ENCODE measurements around the gene QRSL1. TPM values are rescaled to one million over a fixed set of nuclear protein-coding genes. Genes with fewer than 3 reads are reported as not detected.

QRSL1 gene
- total RNA-seq, 1 donor from 2014 or later, result 10.9 TPM

DNA sequence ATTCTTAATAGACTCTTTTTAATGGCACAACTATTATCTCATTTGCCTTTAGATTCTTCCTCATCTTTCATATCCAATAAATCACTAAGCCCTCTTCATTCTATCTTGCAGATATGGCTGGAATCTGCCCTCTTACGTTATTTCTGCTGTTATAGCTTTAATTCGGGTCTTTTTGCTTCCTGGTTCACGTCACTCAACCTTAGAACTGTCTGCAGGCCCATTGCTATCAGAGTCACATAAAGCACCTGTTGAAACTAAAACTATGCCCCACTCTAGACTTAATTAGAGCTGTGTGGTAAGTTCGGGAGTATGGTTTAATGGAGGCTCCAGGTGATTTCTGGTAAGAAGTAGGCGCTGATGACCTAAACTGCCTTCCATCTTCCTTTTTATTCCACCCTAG lies 988 bp downstream of the QRSL1 start:
- no peaks in the 10 kb centered on the region for H3K36me3 Mint-ChIP-seq (ENCODE audit: low read depth, unreplicated experiment)
- H3K4me3 Mint-ChIP-seq (ENCODE audit: unreplicated experiment), result peak overlapping the region; percentile 97
- peak overlapping the region; percentile 81 for H3K27ac Mint-ChIP-seq (ENCODE audit: unreplicated experiment)
- H3K4me1 Mint-ChIP-seq (ENCODE audit: unreplicated experiment), result peaks cover 10% of the 10 kb centered on the region
- TF ChIP-seq, protein P1, sequence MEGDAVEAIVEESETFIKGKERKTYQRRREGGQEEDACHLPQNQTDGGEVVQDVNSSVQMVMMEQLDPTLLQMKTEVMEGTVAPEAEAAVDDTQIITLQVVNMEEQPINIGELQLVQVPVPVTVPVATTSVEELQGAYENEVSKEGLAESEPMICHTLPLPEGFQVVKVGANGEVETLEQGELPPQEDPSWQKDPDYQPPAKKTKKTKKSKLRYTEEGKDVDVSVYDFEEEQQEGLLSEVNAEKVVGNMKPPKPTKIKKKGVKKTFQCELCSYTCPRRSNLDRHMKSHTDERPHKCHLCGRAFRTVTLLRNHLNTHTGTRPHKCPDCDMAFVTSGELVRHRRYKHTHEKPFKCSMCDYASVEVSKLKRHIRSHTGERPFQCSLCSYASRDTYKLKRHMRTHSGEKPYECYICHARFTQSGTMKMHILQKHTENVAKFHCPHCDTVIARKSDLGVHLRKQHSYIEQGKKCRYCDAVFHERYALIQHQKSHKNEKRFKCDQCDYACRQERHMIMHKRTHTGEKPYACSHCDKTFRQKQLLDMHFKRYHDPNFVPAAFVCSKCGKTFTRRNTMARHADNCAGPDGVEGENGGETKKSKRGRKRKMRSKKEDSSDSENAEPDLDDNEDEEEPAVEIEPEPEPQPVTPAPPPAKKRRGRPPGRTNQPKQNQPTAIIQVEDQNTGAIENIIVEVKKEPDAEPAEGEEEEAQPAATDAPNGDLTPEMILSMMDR (IDR thresholded peaks at IDR 0.05; ENCODE audit: unreplicated experiment), result no peak
- H3K9me3 Mint-ChIP-seq (ENCODE audit: unreplicated experiment), result no peaks in the 10 kb centered on the region
- no peaks in the 10 kb centered on the region for H3K27me3 Mint-ChIP-seq (ENCODE audit: unreplicated experiment)
- no peak for DNase-seq (ENCODE audit: low spot score)

DNA sequence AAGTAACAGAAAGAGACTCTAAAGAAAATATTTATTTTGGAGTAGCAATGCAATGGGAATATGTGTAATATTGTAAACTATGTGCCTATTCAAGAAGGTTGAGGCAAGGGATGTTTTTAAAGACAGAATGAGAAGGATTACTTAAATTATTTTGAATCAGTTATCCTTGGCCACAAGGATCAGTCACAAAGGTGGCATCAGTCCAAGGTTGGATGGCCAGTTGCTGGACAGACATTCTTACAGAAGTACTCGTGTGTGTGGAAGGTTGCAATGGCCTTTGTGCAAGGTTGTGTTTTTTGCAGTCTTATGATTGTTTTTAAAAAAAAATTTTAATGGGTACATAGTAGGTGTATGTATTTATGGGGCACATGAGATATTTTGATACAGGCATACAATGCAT lies 2.0 kb downstream of the QRSL1 start:
- no peaks in the 10 kb centered on the region for H3K36me3 Mint-ChIP-seq (ENCODE audit: low read depth, unreplicated experiment)
- H3K9me3 Mint-ChIP-seq (ENCODE audit: unreplicated experiment), result no peaks in the 10 kb centered on the region
- no peaks in the 10 kb centered on the region for H3K27me3 Mint-ChIP-seq (ENCODE audit: unreplicated experiment)
- H3K4me3 Mint-ChIP-seq (ENCODE audit: unreplicated experiment), result no peak overlapping the region
- TF ChIP-seq, protein P1 (IDR thresholded peaks at IDR 0.05; ENCODE audit: unreplicated experiment), result no peak
- no peak overlapping the region for H3K27ac Mint-ChIP-seq (ENCODE audit: unreplicated experiment)
- no peak for DNase-seq (ENCODE audit: low spot score)
- peaks cover 10% of the 10 kb centered on the region for H3K4me1 Mint-ChIP-seq (ENCODE audit: unreplicated experiment)

DNA sequence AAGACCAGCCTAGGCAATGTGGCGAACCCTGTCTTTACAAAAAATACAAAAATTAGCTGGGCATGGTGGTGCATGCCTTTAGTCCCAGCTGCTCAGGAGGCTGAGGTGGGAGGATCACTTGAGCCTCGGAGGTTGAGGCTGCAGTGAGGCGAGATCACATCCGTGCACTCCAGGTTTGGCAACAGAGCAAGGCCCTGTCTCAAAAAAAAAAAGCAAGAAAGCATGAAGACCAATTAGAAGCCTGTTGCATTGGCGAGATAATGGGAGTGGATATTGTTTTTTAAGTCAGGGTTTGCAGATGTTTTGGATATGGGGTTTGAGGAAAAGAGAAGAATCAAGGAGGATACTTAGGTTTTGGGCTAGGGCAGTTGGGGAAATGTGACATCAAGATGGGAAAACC lies 5.2 kb downstream of the QRSL1 start:
- Mint-ChIP-seq H3K27ac (ENCODE audit: unreplicated experiment) (no peak overlapping the region), H3K4me1 (ENCODE audit: unreplicated experiment) (peaks cover 21% of the 10 kb centered on the region), H3K9me3 (ENCODE audit: unreplicated experiment) (no peaks in the 10 kb centered on the region), H3K4me3 (ENCODE audit: unreplicated experiment) (no peak overlapping the region), H3K27me3 (ENCODE audit: unreplicated experiment) (no peaks in the 10 kb centered on the region), H3K36me3 (ENCODE audit: low read depth, unreplicated experiment) (no peaks in the 10 kb centered on the region)
- no peak for DNase-seq (ENCODE audit: low spot score)
- TF ChIP-seq, protein P1 (IDR thresholded peaks at IDR 0.05; ENCODE audit: unreplicated experiment), result no peak

DNA sequence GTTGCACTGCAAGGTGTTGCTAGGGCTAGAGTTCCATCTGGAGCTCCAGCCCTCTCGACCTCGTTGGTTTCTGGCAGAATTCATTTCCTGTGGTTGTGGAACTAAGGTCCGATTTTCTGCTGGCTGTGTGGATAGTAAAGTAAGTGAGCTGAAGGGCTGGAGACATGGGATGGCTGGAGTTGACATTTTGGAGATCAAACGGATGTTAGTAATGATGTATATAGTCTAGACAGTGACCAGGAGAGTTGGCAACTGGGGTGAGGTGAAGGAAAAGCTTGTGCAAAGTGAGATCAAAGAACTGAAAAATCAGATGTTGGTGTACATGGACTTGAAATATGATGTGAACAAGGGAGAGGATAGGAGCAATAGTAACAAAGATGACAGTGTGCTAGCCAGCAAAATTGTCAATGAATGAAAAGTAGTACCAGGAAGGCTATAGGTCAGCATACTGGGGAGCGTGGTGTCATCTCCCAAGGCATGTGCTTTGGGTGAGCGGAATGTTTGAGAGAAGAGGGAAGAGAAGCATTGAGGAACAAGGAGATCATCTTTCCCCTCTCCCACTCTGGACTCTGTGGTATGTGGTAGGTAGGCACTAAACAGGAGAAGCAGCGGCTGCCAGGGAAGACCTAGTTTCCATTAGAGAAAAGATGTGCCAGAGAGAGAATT lies 7.8 kb downstream of the QRSL1 start:
- no peaks in the 10 kb centered on the region for H3K9me3 Mint-ChIP-seq (ENCODE audit: unreplicated experiment)
- no peak overlapping the region for H3K27ac Mint-ChIP-seq (ENCODE audit: unreplicated experiment)
- H3K4me3 Mint-ChIP-seq (ENCODE audit: unreplicated experiment), result no peak overlapping the region

More for the DNA sequence above, 7.8 kb downstream of the QRSL1 start:
- Mint-ChIP-seq H3K4me1 (ENCODE audit: unreplicated experiment) (peaks cover 14% of the 10 kb centered on the region), H3K36me3 (ENCODE audit: low read depth, unreplicated experiment) (peaks cover 2% of the 10 kb centered on the region), H3K27me3 (ENCODE audit: unreplicated experiment) (no peaks in the 10 kb centered on the region)
- no peak for DNase-seq (ENCODE audit: low spot score)
- TF ChIP-seq, protein P1 (IDR thresholded peaks at IDR 0.05; ENCODE audit: unreplicated experiment), result no peak

All from endothelial cell (in vitro differentiated cells).